HG02840 (cell line): ENCODE measurements around the gene FGD6.
"Not testable (repeated sequence)": the region's sequence is repeated elsewhere in the genome, so short reads cannot be mapped to it uniquely, and the experiment has no call there.

Experiments used
- ATAC-seq: cut with Tn5 transposase; IDR thresholded peaks from one replicate; pipeline ENCODE4 v1.9.1; 2021; ENCODE audit warnings: mild to moderate bottlenecking, moderate library complexity, moderate number of reproducible peaks; ENCODE audit not compliant: unreplicated experiment, low FRiP score

FGD6 gene

DNA sequence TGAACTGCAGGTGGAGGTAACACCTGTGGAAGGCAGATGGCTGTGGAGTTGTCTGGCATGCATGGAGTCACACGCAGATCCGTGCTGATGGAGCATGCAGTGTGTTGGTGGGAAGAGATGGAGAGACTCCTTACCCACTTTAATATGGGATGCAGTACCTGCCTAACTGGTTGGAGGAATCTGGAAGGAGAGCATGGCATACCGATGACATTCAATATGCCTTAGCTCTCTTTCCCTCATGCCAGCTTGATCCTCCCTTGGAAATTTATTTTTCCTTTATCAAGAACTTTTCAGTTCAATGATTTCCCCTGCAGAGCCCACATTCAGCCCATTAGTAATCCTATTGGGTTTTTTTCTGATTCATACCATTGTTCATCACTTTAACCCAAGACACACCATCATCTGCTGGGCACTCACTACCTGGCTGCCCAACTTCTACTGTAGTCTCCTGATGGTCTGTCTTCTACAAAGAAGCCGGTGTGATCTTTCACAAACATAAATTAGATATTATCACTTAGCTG, 117.9 kb downstream of the FGD6 start:
- no peak for ATAC-seq

DNA sequence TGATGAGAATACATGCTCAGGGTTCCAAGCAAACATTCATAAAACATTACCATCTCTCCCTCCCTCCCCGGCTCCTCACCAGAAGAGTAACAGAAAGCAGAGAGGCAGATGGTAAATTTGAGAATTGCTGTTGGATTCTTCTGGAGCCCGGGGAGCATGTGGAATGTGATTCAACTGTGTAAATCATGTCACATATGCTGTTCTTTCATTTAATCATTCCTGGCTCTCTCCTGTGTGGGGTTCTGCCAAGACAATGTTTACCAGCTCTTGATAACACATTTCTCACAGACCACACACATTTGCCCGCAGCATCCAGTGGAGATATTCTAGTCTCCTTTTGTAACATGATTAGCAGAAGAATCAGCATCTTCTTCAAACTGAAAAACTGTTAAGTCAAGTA, 120.4 kb downstream of the FGD6 start:
- ATAC-seq = no peak

DNA sequence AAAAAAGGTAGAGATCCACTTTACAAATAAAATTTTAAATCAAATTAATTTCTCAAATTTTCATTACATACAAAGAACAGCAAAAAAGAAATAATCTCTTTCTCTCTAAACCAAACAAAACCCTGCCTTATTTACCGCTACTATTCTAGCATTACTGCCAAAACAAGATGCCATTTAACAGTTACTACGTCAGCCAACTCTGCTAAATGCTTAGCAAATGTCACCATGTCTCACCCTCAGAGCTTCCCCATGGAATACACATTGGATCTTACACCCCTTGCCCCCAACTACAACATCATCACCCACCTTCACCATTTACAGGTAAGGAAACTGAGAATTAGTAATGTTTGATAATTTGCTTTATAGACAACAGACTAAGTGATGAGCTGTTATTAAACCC, 120.9 kb downstream of the FGD6 start:
- no peak for ATAC-seq

DNA sequence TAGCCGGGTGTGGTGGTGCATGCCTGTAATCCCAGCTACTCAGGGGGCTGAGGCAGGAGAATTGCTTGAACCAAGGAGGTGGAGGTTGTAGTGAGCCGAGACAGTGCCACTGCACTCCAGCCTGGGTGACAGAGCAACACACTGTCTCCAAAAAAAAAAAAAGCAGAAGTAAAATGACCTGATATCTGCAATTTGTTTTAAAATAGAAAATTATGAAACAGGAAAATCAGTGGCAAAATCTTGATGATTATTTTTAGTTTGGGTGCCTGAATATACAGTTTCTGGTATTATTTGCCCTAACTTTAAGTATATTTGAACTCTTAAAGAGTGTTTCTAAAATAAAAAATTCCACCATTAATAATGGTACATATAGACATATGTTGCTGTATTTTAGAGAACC, 121.4 kb downstream of the FGD6 start:
- ATAC-seq = not testable (repeated sequence)

DNA sequence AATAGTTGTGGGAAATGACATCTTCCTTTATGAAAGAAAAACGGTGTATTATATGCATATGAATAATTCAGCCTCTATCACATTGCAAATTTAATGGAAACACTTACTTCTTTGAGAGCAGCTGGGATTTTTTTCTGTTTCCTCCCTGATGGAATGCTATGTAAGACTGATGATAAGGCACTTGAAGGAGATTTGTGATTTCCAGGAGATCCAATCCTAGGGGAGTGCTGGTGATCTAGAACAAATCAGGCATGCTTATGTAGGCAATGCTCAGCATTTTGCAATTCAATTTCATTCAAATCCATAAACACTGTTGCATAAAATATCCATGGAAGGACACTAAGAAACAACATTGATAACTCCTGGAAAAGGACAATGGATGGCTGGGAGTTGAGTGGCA, 127.8 kb downstream of the FGD6 start:
- no peak for ATAC-seq

DNA sequence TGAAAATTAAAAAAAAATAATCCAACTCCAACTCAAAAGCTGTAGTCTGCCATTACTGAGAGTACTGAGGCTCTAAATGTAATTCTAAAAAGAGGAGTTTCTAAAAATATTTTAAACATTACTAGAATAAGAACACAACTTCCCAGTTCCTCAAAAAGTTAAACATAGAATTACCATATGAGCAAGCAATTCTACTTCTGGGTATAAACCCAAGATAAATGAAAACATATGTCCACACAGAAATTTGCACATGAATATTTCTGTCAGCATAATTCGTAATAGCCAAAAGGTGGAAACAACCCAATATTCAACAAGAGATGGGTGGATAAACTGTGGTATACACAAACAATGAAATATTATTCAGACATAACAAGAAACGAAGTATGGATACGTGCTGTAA, 128.9 kb downstream of the FGD6 start:
- ATAC-seq = no peak

DNA sequence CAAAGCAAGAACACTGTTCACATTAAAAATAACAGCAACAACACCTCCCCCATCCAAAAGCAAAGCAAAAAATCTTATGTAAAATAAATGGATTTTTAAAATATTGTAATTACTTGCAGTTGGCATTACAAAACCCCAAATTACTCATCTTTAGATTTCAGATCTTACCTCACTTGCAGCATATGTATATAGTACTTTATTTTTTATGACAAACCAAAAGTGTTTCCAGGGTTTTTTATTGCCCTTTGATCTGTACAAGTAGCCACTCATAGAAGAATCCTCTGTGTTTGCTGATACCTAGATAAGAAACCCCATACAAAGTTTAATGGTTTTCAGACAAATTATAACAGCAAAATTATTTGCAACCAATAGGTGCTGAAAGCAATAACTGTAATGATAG, 131.7 kb downstream of the FGD6 start:
- no peak for ATAC-seq

DNA sequence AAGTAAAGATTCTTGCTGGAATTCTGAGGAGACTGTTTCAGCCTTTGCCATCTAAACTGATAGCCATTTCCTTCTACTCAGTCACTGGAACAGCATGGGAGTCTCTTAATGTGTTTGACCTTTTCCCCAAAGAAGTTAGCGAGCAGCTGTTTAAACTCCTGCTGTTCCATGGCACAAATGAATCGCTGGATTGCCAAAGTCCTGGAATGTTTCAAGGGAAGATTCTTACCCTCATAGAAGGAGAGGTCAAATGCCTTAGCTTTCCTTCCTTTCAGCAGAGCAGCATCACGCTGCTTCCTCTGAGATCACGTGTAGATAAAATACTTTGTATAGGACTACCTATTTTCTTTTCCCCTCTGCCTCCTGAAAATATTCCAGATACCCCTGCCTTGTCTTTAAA, 133.3 kb downstream of the FGD6 start:
- no peak for ATAC-seq

DNA sequence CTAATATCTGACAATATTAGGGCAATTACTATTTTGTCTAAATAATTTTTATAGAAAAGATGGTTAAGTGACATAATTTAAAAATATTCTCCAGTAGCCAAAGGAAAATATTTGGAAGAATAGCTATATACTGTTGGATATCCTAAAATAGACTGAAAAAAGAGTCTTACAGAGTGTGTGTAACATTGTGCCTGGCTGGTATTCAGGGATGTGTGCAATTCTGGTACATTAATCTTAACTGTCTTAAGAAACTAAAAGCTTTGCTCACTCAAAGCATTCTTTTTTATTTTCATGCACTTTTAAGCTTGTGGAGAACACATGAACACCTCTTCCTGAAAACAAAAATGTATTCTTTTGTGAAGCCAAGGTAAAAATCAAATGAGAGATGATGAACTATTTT, 133.8 kb downstream of the FGD6 start:
- no peak for ATAC-seq

DNA sequence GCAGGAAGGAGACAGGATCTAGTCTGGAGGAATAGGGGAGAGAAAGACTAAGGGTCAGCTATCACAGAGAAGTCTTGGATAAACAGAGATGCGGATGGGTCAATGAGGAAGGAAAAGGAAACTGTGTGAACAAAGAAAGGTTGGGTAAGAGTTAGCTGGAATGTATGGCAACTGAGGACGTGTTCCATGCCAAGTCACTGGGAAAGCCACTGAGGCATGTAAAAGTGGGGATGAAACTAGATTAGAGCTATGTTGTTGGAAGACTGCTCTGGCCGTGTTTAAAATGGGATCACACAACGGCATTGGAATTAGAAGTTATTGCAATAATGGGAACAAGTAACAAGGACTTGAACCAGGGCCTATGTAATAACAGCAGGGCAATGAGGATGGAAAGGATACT, 139.9 kb downstream of the FGD6 start:
- no peak for ATAC-seq

DNA sequence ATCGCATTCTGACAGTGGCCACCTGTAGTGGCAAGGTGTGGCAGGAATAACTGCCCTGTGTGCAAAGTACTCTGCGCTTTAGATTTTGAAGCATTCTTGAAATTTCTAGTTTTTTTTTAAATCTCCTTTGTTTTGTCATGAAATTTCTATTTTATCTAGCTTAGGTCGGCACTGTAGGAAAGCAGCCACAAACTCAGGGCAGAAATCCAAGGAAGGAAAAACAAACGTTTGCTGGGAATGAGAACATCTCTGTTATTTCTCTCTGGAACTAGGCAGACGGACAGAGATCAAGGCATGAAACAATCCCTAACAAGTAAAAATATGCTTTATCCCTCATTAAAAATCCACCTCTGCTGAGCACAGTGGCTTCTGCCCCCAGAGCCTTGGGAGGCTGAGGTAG, 142.5 kb downstream of the FGD6 start:
- no peak for ATAC-seq

DNA sequence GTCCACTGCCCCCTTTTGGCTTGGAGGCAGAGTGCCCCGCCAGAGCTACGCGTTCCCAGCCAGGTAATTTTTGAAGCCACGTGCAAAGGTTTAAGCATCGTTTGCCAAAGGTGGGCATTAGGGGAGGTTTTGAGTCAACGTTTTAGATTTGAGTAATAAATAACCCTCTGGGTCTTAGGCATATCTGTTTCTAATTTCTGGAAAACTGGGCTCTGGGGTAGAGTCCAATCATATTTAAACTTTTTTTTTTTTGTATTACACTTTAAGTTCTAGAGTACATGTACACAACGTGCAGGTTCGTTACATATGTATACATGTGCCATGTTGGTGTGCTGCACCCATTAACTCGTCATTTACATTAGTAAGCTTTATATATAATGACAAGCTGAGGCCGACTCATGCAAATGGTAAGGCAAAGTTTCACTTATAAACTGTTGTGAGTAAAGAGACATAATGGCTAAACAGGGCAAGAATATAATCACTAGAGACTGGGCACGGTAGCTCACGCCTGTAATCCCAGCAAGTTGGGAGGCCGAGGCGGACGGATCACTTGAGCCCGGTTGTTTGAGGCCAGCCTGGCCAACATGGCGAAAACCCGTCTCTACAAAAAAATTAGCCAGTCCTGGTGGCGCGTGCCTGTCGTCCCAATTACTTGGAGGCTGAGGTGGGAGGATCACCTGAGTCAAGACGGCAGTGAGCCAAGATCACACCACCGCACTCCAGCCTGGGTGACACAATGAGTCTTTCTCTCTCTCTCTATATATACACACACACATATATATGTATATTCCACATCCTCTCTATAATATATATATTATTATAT, 143.4 kb downstream of the FGD6 start:
- no peak for ATAC-seq

DNA sequence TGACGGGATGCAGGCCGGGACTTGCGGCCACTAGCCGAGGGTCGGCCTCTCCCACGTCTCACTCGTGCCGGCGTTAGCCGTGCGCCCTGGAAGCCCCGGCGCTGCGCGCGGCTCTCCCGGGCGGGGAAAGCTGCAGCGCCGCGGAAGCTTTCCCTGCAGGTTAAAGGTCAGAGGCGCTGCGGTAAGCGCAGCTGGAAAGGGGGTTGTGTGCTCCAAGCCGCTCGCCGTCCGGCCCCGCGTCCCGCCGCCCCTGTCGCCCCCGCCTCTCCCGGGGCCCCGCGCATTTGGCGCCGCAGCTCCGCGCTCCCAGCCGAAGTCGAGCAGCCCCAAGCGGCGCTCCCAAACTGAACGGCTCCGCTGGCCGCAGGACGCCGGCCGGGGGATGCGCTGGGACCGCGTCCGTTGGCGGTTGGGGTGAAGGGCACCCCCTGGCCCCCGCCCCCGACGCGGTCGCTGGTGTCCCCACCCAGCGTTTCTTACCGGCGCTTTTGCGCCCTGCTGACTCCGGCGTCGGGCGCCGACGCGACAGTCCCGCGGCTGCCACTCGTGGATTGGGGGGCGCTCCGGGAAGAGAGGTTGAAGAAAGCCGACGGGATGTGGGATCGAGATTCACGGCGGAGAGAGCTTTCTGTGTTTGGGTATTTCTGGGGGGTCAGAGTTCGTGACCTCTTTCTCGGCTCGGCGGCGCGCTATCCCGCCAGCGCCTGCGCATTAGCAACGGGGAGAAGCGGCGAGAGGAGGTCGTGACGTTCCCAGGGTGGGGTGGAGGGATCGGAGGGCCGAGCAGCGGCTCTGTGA, 144.2 kb downstream of the FGD6 start, which contains the start of gene NR2C1:
Gene NR2C1 (minus strand): TSS at position 719 of the 798 bp plus-strand sequence. CDS start 6,234 bp downstream, outside the sequence.
- ATAC-seq = peak; percentile 87

DNA sequence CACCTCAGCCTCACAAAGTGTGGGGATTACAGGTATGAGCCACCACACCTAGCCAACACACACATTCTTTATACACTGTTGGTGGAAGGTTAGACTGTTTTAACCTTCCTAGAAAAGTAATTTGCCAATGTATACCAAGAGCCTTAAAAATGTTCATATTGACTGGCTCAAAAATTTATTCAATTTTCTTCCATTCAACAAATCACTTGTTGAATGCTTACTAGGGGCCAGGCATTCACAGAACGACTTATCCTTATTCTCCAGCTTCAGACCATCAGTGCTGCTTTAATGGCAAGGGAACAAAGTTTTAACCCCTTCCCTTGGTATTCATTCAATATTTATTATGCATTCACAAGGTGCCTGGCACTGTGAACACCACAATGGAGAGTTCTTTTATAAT, 146.9 kb downstream of the FGD6 start:
- no peak for ATAC-seq

DNA sequence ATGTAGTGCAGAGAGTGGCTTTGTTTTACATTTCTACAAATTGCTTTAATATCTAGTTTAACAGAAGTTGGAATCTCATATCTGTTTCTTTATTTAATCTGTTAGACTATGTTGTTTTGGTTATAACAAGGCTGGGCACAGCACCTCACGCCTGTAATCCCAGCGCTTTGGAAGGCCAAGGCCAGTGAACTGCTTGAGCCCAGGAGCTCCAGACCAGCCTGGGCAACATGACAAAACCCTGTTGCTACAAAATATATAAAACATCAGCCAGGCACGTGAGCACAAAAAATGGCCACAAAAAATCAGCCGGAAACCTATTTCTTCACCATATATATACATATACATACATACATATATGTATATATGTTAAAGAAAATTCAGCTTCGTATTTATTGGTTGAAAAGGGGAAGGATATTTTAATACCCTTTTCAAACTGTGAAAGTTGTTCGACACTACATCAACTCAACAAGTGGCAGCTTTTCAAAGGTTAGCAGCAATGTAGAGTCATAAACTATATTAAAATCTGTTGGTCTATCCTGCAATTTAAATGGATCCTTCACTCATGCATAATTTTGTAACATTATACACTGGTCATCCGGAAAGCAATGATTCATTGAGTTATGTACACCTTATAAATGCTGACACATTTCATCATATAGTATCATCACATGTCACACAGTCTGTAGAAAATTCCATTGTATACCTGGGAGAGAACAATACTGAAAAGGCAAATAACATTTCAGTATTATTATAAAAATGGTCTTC, 151.0 kb downstream of the FGD6 start:
- ATAC-seq = no peak

DNA sequence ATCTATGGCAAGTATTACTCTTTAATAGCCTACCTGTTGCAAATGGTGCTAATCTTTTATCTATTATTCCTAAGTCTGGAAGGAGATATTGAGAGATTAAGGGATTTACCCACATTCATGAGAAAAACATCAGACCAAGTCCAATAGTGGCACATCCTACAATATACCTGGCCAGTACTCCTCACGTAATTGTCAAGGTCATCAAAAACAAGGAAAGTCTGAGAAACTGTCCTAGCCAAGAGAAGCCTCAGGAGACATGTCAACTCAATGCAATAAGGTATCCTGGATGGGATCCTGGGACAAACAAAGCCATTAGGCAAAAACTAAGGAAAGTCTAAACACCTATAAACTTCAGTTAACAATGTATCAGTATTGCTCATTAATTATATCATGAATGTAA, 156.3 kb downstream of the FGD6 start:
- no peak for ATAC-seq

DNA sequence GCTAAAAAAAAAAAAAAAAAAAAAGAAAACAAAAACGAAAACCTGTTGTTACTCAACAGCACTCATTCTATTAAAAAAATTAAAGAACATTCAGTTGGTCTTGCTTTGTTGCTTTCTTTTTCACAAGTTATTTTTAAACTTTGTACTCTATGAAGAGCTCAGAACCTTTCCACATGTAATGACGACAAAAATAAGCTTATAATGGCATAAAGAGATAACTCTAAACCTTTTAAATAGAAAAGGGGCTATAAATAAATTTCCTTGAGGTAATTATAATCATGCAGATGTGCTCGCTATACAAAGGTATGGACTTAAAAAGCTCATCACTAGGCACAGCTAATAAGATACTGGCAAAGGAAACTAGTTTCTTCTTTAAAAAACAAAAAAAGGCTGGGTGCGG, 157.3 kb downstream of the FGD6 start:
- no peak for ATAC-seq

DNA sequence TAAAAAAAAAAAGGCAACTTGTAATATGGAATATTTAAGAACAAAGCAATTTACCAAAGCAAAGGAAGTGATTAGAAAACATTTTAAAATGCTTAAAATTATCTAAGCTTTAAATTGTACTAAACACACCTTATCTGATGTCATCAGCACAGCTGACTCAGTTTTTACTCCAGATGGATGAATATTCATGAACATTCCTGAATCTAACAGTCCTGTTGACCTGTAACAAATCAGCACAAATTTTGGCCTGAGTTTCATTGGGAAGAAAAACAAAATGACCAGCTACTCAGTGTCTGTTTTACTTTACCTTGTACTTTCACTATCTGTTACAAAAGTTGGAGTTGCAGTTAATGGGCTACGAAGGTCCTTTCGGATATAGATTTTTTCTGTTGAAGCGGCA, 159.8 kb downstream of the FGD6 start:
- ATAC-seq = no peak

DNA sequence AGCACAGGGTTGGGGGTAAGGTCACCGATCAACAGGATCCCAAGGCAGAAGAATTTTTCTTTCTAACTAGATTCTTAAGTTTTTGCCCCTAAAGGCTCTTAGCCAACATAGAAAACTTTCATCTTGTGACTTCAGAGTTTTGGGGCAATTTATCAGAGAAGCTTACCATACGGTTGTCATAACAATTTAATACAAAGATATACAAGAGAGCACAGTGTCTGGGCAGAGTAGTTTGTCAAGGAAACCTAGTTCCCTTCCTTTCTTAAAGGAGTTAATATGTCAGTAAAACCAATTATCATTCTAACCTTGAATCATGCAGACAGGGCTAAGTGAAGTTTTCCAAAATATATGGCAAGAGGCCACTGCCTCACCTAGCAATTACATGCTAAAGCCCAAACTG, 162.2 kb downstream of the FGD6 start:
- ATAC-seq = no peak

DNA sequence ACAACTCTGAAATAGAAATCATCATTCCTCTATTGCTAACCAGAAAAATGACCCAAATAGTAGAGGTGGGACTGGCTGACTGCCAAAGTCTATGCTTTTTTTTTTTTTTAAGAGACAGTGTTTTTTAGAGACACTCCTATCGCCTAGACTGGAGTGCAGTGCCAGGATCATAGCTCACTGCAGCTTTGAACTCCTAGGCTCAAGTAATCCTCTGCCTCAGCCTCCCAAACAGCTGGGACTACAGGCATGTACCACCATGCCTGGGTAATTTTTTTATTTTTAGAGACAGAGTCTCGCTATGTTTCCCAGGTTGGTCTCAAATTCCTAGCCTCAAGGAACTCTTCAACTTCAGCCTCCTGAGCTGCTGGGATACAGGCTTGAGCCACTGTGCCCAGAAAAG, 163.1 kb downstream of the FGD6 start:
- ATAC-seq = no peak

DNA sequence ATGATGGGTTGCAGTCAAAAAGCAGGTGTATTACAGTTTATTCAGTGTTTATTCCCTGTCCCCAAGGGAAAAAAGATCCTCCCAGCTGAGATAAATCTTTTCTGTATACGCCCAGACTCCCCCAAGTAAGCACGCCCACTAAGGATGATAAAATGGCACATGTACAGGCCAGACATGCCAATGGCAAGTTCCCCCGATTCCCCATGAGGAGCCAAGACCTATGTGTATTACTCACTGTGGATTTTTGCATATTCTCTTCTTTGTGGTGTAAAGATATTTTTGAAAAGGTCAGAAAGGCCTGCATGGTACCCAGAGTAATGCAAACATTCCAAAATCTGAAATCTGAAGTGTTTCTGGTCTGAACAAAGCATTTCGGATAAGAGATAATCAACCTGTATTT, 166.0 kb downstream of the FGD6 start:
- no peak for ATAC-seq
